H9 (cell line): ENCODE measurements around the gene PACS1. TPM values are rescaled to one million over a fixed set of nuclear protein-coding genes. Genes with fewer than 3 reads are reported as not detected.

Source experiments
- DNase-seq: peaks from one replicate; pipeline ENCODE4 v3.0.0-alpha.2; 2017
- H2AFZ ChIP-seq: one replicate; pipeline ENCODE4 v1.6.1; 2013; ENCODE audit warnings: mild to moderate bottlenecking, low read length, control low read depth, moderate library complexity
- H2AK5ac ChIP-seq: 2 replicates; pipeline ENCODE4 v1.6.1; 2013; ENCODE audit warnings: low read length, control low read depth, mixed read lengths; ENCODE audit not compliant: insufficient read length
- H2BK120ac ChIP-seq: one replicate; pipeline ENCODE4 v1.6.1; 2013; ENCODE audit warnings: low read depth, mild to moderate bottlenecking, low read length, control low read depth, inconsistent platforms; ENCODE audit not compliant: poor library complexity, severe bottlenecking
- H2BK12ac ChIP-seq: 2 replicates; pipeline ENCODE4 v1.6.1; 2013; ENCODE audit warnings: low read length, control low read depth, mixed read lengths, low read depth; ENCODE audit not compliant: insufficient read length
- H2BK15ac ChIP-seq: 2 replicates; pipeline ENCODE4 v1.6.1; 2013; ENCODE audit warnings: low read depth, low read length, control low read depth
- H2BK20ac ChIP-seq: one replicate; pipeline ENCODE4 v1.6.1; 2013; ENCODE audit warnings: low read depth, mild to moderate bottlenecking, low read length, control low read depth, inconsistent platforms; ENCODE audit not compliant: poor library complexity, severe bottlenecking
- H2BK5ac ChIP-seq: 2 replicates; pipeline ENCODE4 v1.6.1; 2013; ENCODE audit warnings: low read length, control low read depth, mixed read lengths; ENCODE audit not compliant: insufficient read length
- H3K14ac ChIP-seq: 2 replicates; pipeline ENCODE4 v1.6.1; 2013; ENCODE audit warnings: low read length, control low read depth; ENCODE audit not compliant: insufficient read depth
- H3K18ac ChIP-seq: 2 replicates; pipeline ENCODE4 v1.6.1; 2013; ENCODE audit warnings: low read depth, mild to moderate bottlenecking, mixed read lengths, low read length, control low read depth; ENCODE audit not compliant: insufficient read length
- H3K23ac ChIP-seq: 2 replicates; pipeline ENCODE4 v1.6.1; 2013; ENCODE audit warnings: low read length, control low read depth, mixed read lengths, low read depth; ENCODE audit not compliant: insufficient read length
- H3K23me2 ChIP-seq: 2 replicates; pipeline ENCODE4 v1.6.1; 2013; ENCODE audit warnings: low read depth, mild to moderate bottlenecking, mixed read lengths, low read length, control low read depth; ENCODE audit not compliant: insufficient read length, poor library complexity, severe bottlenecking
- H3K27ac ChIP-seq: 2 replicates; pipeline ENCODE4 v1.5.1; 2013; ENCODE audit warnings: low read length, control low read depth, mixed read lengths, low read depth; ENCODE audit not compliant: insufficient read length
- H3K27me3 ChIP-seq: 2 replicates; pipeline ENCODE4 v1.6.1; 2013; ENCODE audit warnings: low read length, control low read depth, inconsistent platforms; ENCODE audit not compliant: insufficient read depth
- H3K4ac ChIP-seq: 2 replicates; pipeline ENCODE4 v1.6.1; 2013; ENCODE audit warnings: low read depth, mild to moderate bottlenecking, control low read depth, inconsistent platforms, low read length, moderate library complexity
- H3K4me1 ChIP-seq: 2 replicates; pipeline ENCODE4 v1.6.1; 2013; ENCODE audit warnings: low read length, control low read depth, inconsistent platforms; ENCODE audit not compliant: insufficient read depth
- H3K4me2 ChIP-seq: 2 replicates; pipeline ENCODE4 v1.6.1; 2013; ENCODE audit warnings: low read length, control low read depth, mixed read lengths; ENCODE audit not compliant: insufficient read length, insufficient read depth
- H3K56ac ChIP-seq: 2 replicates; pipeline ENCODE4 v1.6.1; 2013; ENCODE audit warnings: low read depth, mild to moderate bottlenecking, mixed read lengths, low read length, control low read depth; ENCODE audit not compliant: insufficient read length
- H3K79me1 ChIP-seq: 2 replicates; pipeline ENCODE4 v1.6.1; 2013; ENCODE audit warnings: low read depth, mild to moderate bottlenecking, moderate library complexity, low read length, control low read depth, inconsistent platforms; ENCODE audit not compliant: insufficient read depth, poor library complexity, severe bottlenecking
- H3K79me2 ChIP-seq: 2 replicates; pipeline ENCODE4 v1.6.1; 2013; ENCODE audit warnings: low read length, control low read depth, inconsistent platforms; ENCODE audit not compliant: insufficient read depth
- H3K9ac ChIP-seq: 2 replicates; pipeline ENCODE4 v1.6.1; 2013; ENCODE audit warnings: low read length, control low read depth, mixed read lengths; ENCODE audit not compliant: insufficient read length; ENCODE audit errors: extremely low read depth
- H3K9me3 ChIP-seq: one replicate; pipeline ENCODE4 v1.6.1; 2013; ENCODE audit warnings: low read depth, low read length, inconsistent platforms; ENCODE audit not compliant: control insufficient read depth
- H3T11ph ChIP-seq: one replicate; pipeline ENCODE4 v1.6.1; 2013; ENCODE audit warnings: mild to moderate bottlenecking, low read length, control low read depth, inconsistent platforms
- H4K20me1 ChIP-seq: one replicate; pipeline ENCODE4 v1.6.1; 2013; ENCODE audit not compliant: control insufficient read depth, insufficient read length, insufficient read depth
- H4K5ac ChIP-seq: 2 replicates; pipeline ENCODE4 v1.6.1; 2013; ENCODE audit warnings: low read depth, mild to moderate bottlenecking, mixed read lengths, low read length, control low read depth; ENCODE audit not compliant: insufficient read length
- H4K8ac ChIP-seq: replicated peaks from 2 replicates; pipeline ENCODE4 v1.6.1; 2013; ENCODE audit warnings: low read length, control low read depth, mixed read lengths, low read depth; ENCODE audit not compliant: insufficient read length
- H4K91ac ChIP-seq: 2 replicates; pipeline ENCODE4 v1.6.1; 2013; ENCODE audit warnings: low read depth, mild to moderate bottlenecking, moderate library complexity, mixed read lengths, low read length, control low read depth; ENCODE audit not compliant: insufficient read length
- H3K27ac Mint-ChIP-seq, 3 experiments: 2 replicates in 2 of 3; 3 replicates in 1 of 3; pipeline ENCODE4 v1.8.0; 2020 to 2021; ENCODE audit warnings: mixed read lengths in 3 of 3, mild to moderate bottlenecking in 1 of 3, moderate library complexity in 1 of 3
- H3K27me3 Mint-ChIP-seq: 2 replicates; pipeline ENCODE4 v1.8.0; 2021; ENCODE audit warnings: low read depth, mild to moderate bottlenecking, moderate library complexity, mixed read lengths
- H3K36me3 Mint-ChIP-seq, 3 experiments: 2 replicates in 2 of 3; 3 replicates in 1 of 3; pipeline ENCODE4 v1.8.0; 2020 to 2021; ENCODE audit warnings: low read depth in 3 of 3, mixed read lengths in 3 of 3; ENCODE audit not compliant: insufficient read depth in 1 of 3
- H3K4me1 Mint-ChIP-seq, 2 experiments: 2 replicates each; pipeline ENCODE4 v1.8.0; 2020; ENCODE audit warnings: mixed read lengths in 2 of 2
- H3K4me3 Mint-ChIP-seq, 2 experiments: 2 replicates in 1 of 2; 3 replicates in 1 of 2; pipeline ENCODE4 v1.8.0; 2020 to 2021; ENCODE audit warnings: mild to moderate bottlenecking in 2 of 2, mixed read lengths in 2 of 2, moderate library complexity in 1 of 2
- H3K9me3 Mint-ChIP-seq, 2 experiments: 2 replicates in 1 of 2; 3 replicates in 1 of 2; pipeline ENCODE4 v1.8.0; 2020; ENCODE audit warnings: mild to moderate bottlenecking in 2 of 2, mixed read lengths in 2 of 2, moderate library complexity in 1 of 2
- WGBS: extraction: QIAGEN DNeasy Blood & Tissue Kit; methylation state at CpG from one replicate; pipeline ENCODE4 v1.1.7; 2013; ENCODE audit warnings: missing lambda C conversion rate, low lambda C conversion rate, mixed read lengths; ENCODE audit not compliant: insufficient read length; ENCODE audit errors: extremely low coverage; 5-methylcytosine and 5-hydroxymethylcytosine counted together
- total RNA-seq: library from RNA; stranded (reverse); gene quantifications from 2 replicates; pipeline ENCODE4 v1.2.1, GENCODE V29; 2021
- TF ChIP-seq, protein P1 (sequence below): fragments of 200-600 bp; sonication (generic); conservative IDR thresholded peaks from 3 replicates; pipeline ENCODE4 v1.8.0; 2021; ENCODE audit warnings: antibody characterized with exemption, mild to moderate bottlenecking

The PACS1 gene
- total RNA-seq, 1 experiment from 2014 or later, result 35.5 TPM

DNA sequence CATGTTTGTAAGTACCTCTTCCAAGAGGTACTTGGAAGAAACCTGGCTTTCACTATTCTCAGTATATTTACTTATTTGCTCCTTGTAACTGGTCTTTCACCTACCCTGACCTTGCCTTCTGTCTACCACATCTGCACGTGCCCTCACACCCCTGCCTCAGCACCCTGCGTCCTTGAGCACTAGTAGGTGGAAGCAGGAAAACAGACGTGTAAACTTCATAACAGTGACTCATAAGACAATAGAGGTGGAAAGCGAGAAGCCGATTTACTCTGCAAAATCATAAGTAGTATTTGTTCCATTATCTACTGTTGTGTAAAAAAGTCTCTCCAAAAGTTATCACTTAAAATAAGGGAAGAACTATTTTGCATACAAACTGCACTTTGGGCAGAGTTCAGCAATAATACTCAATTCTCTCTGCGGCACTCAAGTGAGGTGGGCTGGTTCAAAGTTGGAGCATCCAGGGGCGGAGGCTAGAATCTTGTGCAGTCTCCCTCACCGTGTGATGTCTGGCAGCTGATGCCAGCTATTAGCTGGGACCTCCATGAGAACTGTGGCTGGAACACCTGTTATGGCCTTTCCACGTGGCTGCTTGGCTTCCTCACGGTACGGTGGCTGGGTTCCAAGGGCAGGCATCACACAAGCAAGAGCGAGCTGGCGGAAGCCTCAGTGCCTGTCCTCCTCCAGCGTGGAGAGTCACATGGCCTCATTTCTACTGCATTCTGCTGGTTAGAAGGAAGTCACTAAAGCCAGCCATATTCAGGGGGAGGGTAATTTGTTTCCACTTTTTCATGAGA, 30.4 kb downstream of the PACS1 start:
- no peak overlapping the region for H3K4ac ChIP-seq
- no peak overlapping the region for H2BK15ac ChIP-seq
- no peaks in the 10 kb centered on the region for H3K4me1 ChIP-seq
- no peak overlapping the region for H2BK20ac ChIP-seq
- H3K27me3 Mint-ChIP-seq, result no peaks in the 10 kb centered on the region
- H4K8ac ChIP-seq, result no peak overlapping the region
- TF ChIP-seq, protein P1, sequence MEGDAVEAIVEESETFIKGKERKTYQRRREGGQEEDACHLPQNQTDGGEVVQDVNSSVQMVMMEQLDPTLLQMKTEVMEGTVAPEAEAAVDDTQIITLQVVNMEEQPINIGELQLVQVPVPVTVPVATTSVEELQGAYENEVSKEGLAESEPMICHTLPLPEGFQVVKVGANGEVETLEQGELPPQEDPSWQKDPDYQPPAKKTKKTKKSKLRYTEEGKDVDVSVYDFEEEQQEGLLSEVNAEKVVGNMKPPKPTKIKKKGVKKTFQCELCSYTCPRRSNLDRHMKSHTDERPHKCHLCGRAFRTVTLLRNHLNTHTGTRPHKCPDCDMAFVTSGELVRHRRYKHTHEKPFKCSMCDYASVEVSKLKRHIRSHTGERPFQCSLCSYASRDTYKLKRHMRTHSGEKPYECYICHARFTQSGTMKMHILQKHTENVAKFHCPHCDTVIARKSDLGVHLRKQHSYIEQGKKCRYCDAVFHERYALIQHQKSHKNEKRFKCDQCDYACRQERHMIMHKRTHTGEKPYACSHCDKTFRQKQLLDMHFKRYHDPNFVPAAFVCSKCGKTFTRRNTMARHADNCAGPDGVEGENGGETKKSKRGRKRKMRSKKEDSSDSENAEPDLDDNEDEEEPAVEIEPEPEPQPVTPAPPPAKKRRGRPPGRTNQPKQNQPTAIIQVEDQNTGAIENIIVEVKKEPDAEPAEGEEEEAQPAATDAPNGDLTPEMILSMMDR, result no peak
- no peaks in the 10 kb centered on the region for H3K27me3 ChIP-seq
- no peak overlapping the region for H2AFZ ChIP-seq
- H3K4me3 Mint-ChIP-seq, result no peak overlapping the region
- no peaks in the 10 kb centered on the region for H4K20me1 ChIP-seq
- no peaks in the 10 kb centered on the region for H3K9me3 ChIP-seq
- H2BK12ac ChIP-seq, result no peak overlapping the region
- no peak overlapping the region for H3T11ph ChIP-seq
- H2AK5ac ChIP-seq, result no peak overlapping the region
- no peak overlapping the region for H4K5ac ChIP-seq
- H3K79me2 ChIP-seq, result no peaks in the 10 kb centered on the region
- H3K27ac Mint-ChIP-seq, result no peak overlapping the region
- no peak overlapping the region for H4K91ac ChIP-seq
- H3K4me2 ChIP-seq, result no peak overlapping the region
- H2BK120ac ChIP-seq, result no peak overlapping the region
- H3K18ac ChIP-seq, result no peak overlapping the region
- H3K14ac ChIP-seq, result 0 out of 2 replicates have a peak overlapping the region, but pooled peaks have one; percentile 40
- H3K23me2 ChIP-seq, result no peaks in the 10 kb centered on the region
- H3K79me1 ChIP-seq, result no peaks in the 10 kb centered on the region
- H3K23ac ChIP-seq, result no peak overlapping the region
- no peak overlapping the region for H3K27ac ChIP-seq
- WGBS, result no CpG with 5 or more reads among the region's 14 CpGs
- no peak overlapping the region for H3K9ac ChIP-seq
- H3K56ac ChIP-seq, result no peak overlapping the region
- H3K36me3 Mint-ChIP-seq, result 0 out of 7 replicates have a peak, but pooled peaks cover 0 to 3% (median 0%) of the 10 kb centered on the region in 3 experiments
- no peak overlapping the region for H2BK5ac ChIP-seq
- H3K4me1 Mint-ChIP-seq, result peaks cover 0 to 3% of the 10 kb centered on the region in 2 experiments; a peak in 1 of 4 replicates
- no peaks in the 10 kb centered on the region for H3K9me3 Mint-ChIP-seq
- DNase-seq, result no peak
